GM21737 (cell line): ENCODE measurements around the gene RGMA.

Source experiments
- ATAC-seq: cut with Tn5 transposase; IDR thresholded peaks from one replicate; pipeline ENCODE4 v1.9.1; 2021; ENCODE audit warnings: mild to moderate bottlenecking, moderate library complexity; ENCODE audit not compliant: unreplicated experiment

Gene RGMA, protein sequence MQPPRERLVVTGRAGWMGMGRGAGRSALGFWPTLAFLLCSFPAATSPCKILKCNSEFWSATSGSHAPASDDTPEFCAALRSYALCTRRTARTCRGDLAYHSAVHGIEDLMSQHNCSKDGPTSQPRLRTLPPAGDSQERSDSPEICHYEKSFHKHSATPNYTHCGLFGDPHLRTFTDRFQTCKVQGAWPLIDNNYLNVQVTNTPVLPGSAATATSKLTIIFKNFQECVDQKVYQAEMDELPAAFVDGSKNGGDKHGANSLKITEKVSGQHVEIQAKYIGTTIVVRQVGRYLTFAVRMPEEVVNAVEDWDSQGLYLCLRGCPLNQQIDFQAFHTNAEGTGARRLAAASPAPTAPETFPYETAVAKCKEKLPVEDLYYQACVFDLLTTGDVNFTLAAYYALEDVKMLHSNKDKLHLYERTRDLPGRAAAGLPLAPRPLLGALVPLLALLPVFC

DNA sequence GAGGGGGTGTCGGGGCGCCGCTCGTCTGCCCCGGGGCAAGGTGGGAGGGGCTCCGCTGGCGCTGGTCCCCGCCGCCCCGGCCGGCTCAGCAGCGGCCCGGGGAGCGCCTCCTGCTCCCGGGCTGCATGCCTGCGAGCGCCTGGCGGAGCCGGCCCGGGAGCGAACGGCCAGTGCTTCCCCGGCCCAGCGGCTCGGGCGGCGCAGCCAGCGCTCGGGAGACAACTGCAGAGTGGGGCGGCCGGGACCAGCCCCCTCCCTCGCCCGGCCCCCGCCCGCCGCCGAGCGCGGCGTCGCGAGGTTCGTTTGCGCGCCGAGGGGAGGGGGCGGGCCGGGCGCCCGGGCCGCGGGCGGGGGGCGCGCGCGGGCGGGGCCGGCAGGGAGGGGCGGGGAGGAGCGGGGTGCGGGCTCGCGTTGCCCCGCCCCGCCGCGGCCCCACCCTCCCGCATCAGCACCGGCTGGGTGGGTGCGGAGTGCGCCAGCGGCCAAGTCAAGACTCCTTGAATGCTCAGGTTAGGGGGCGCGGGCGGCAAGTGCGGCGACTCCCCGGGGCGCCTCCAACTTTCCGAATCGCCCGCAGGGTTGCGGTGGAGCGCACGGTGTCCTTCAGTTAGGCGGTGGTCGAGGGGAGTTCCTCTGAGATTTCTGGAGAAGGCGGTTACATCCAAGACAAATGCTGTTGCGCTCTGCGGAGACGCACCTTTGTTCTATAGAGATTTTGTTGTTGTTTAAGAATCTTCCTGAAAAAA lies at the start of gene RGMA:
Gene RGMA, minus strand, starts transcription at position 231 of the 746 bp plus-strand sequence. CDS start 279 bp downstream, outside the sequence.
- ATAC-seq, result no peak

GRCh38 chr15:93136606-93137005 lies 47.6 kb upstream of the RGMA start:
- no peak for ATAC-seq

GRCh38 chr15:93135997-93136397 lies 47.0 kb upstream of the RGMA start:
- ATAC-seq, result no peak

GRCh38 chr15:93135459-93135858 lies 46.4 kb upstream of the RGMA start:
- no peak for ATAC-seq

DNA sequence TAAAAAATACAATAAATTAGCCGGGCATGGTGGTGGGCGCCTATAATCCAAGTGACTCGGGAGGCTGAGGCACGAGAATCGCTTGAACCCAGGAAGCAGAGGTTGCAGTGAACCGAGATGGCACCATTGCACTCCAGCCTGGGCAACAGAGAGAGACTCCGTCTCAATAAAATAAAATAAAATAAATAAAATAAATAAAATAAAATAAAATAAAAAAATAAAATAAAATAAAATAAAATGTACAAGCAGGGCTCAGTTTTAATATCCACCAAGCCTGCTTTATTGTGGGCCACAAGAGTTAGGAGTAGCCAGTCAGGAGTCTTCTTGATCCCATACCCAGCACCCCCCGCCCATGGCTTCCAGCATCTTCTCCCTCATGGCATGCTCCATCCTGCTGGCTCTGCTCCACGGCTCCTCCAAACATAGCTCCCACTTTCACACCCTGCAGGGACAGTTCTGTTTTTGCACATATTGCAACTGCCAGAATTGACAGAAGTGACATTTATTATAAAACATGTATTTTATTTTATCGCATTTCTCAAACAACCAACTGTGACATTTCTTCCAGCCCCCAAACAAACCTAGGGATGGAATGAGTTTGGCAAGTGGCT lies 42.6 kb upstream of the RGMA start:
- ATAC-seq, result no peak

DNA sequence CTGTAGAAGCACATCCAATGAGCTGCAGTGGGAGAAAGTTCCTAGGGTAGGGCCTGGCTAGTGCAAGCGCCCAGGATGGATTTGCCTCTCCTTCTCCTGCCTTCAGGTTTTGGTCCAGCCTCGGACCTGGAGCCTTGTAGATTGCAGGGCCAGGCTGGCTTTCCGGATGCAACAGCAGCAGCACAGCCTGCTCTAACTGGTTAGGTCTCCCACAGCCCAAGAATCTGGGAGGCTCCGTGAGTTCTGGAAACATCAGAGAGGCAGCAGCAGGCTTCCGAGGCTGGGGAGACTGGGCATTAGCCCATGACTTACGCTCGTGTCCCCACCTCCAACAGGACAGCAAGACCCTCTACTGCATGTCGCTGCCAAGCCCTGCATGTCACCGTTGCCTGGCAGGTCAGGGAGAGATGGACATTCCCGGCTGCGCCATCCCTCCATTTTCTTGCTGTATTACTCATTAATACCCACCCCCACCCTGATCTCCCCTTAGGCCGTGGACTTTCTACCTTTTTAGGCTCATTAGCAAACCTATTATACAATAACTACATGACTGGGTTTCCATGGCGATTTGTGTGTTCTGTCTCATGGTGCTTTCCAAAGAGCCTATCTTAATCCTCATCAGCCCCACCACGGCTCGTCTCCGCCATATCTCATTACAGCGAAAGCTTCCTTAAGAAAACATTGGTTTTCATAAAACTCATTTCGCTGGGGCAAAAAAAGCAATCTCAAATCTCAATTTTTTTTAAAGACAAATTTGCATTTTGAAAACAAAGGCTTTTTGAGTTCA lies 40.9 kb upstream of the RGMA start:
- ATAC-seq, result no peak

- ATAC-seq, result no peak
Measured at GRCh38 chr15:93127286-93127685, 38.3 kb upstream of the RGMA start.

- ATAC-seq, result no peak
Measured at GRCh38 chr15:93126599-93126998, 37.6 kb upstream of the RGMA start.

DNA sequence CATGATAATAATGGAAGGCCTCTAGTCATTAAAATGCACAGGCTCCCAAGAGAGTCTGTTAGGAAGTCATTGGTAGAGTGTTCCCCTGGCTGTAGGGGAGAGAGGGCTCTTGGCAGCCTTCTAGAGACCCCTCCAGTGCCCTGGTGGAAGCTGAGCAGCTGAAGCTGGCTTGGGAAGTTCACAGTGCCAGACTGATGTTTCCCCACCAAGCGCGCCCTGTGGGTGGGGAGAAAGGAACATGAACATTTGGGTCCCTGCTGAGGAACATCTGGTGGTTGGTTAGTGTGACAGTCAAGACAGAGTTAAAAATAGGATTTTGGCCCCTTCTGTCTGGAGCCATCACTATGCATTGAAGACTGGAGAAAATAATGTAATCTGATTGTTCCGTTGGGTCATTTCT lies 37.1 kb upstream of the RGMA start:
- ATAC-seq, result no peak

- no peak for ATAC-seq
Measured at GRCh38 chr15:93124126-93124525, 35.1 kb upstream of the RGMA start.

GRCh38 chr15:93121973-93122910 lies 33.2 kb upstream of the RGMA start:
- no peak for ATAC-seq

DNA sequence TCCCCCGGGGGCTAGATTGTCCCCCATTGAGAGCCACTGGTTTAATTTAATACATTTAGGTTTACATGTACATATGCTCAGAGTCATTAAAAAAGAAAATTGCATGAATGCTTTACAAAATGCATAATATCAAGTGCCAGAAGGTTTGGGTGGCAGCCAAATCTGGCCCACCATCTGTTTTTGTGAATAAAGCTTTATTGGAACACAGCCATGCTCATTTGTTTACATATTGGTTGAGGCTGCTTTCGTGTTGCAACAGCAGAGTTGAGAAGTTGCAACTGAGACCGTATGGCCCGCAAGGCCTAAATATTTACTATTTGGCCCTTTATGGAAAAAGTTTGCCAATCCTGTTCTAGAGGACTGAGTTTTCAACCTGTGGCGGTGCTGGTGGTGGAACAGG lies 32.1 kb upstream of the RGMA start:
- no peak for ATAC-seq

- ATAC-seq, result no peak
Measured at GRCh38 chr15:93118904-93119303, 29.9 kb upstream of the RGMA start.

DNA sequence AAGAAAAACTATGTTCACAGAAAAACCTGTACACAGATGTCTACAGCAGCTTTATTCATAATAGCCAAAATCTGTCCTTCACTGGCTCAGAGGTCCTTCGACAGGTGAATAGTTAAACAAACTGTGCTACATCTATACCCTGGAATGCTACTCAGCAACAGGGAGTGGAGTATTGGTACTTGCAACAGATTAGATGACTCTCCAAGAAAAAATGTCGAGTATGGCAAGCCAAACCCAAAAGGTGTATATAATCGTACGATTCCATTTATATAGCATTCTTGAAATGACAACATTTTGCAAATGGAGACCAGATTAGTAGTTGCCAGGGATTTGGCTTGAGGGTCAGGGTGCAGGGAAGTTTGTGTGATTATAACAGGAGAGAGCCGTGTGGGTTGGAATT lies 22.4 kb upstream of the RGMA start:
- ATAC-seq, result no peak

DNA sequence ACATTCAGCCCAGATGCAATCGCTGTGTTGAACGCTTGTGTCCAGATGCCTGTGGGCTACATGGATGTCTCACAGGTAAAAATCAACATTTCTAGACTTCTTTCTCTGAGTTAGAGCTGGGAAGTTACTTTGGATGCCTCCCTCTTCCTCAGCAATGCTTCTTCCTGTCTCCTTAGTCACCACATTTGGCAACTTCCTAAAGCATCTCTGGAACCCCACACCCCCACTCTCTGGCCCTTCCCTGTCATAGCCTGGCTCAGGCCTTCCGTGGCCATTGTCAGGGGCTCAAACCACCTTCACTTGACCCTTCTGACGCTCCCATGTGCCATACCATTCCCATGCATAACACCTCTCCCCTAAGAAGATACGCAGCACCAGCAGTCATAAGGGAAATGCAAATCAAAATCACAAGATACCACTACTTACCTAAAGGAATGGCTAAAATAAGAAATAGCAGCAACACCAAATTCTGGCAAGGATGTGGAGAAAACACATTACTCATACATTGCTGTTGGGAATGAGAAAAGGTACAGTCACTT lies 21.6 kb upstream of the RGMA start:
- ATAC-seq, result no peak

- no peak for ATAC-seq
Measured at GRCh38 chr15:93109336-93110102, 20.5 kb upstream of the RGMA start.

GRCh38 chr15:93107646-93108045 lies 18.6 kb upstream of the RGMA start:
- no peak for ATAC-seq

GRCh38 chr15:93105485-93105884 lies 16.5 kb upstream of the RGMA start:
- no peak for ATAC-seq

DNA sequence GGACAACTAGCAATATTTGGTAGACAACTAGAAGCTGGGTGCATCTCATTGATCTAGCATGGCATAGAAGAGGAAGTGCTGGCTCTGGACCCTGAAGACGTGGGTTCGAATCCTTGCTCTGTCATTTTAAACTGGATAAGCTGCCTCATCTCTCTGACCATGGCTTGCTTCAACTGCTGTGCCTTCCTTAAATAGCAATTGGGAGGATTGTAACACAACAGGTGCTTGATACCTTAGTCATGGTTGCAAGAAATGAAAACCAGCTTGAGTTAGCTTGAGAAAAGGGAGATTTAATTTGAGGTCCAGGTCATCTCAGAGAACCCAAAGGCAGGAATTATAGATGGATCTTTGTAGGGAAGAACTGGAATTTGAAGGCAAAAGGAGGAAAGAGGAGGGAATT lies 14.8 kb upstream of the RGMA start:
- ATAC-seq, result no peak
